NCI-H446 (cell line): ENCODE data around the gene KIAA1328.

Experiments
- DNase-seq, 2 experiments: peaks; one replicate each; lab custom pipeline; 2025; lab: John Stamatoyannopoulos, UW

The KIAA1328 gene

DNA sequence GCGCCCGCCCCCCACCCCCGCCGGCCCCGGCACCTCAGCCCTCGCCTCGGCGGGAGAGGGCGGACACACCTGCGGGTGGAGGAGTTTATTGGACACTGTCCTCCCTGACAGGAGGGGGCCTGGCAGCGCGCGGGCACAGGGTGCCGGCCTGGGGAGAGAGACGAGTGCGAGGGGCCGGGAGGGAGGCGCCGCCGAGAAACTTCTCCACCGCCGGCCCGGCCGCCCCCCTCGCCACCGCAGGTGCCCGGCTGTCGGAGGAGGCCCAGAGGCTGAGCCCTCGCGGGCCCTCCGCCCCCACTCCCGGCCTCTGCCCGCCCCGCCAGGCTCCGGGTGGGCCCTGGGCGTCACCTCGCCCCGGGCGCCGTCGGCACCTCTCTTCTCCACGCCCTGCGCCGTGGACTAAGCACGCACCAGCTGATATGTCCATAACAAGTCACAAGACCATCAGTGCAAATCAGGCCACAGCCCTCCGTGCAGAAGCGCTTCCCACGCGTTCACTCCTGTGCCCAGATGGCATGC is 425.4 kb downstream of the KIAA1328 start:
- DNase-seq: no peak

- DNase-seq: no peak
Measured at GRCh38 chr18:37254973-37255372, 426.0 kb downstream of the KIAA1328 start.

DNA sequence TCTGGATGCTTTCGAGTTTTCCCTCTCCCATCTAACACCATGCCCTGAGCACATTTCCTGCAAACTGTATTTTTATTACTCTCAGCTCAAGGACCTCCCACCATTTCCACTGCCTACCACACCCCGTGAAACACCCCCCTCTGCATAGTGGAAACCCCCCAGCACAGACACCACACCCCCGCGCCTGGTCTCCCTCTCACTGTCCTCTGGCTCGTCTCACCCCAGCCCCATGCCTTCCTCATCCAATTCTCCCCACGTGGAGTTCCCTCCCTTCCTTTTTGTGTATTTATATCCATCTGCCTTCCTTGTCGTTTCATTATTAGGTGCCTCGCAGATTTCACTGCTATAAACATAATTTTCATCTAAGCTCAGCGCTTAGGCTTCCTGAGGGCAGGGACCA is 429.2 kb downstream of the KIAA1328 start:
- DNase-seq: no peak

- DNase-seq: no peak
Measured at GRCh38 chr18:37258819-37259218, 429.9 kb downstream of the KIAA1328 start.

- DNase-seq: no peak
Measured at GRCh38 chr18:37259711-37260110, 430.8 kb downstream of the KIAA1328 start.

DNA sequence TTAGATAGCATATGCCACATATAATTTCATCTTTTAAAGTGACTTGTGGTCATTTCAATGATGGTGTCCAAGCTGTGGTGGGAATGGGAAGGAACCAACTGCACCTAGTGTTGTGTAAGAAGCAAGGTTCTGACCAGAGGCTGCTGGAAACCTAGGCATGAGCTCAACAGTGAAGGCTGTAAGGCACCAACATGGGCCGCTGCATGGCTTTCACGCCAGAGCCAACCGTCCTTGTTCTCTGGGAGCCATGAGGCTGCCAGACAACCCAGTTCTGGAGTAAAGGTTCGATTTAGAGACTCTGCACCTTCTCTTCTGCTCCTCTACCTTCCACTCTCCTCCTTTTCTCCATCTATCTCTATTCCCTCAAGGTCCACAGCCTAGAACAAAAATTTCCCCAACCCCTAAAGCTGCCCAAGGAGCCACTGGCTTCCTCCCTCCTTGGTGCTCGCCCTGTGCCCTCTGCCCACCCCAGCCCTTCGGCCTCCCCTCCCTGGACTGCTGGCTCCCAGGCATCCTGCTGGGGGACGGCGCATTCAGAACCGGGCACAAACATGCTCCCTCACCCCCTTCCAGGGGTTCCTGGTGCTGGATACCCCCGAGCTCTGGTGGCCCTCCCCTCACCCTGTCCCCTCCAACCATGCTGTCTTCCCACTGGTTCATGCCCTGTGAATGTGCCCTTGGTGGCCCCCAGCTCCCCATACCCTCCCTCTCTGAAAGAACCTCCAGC is 431.6 kb downstream of the KIAA1328 start:
- DNase-seq: no peak

- DNase-seq: peak in 1 of 2 experiments; percentile 63
Measured at GRCh38 chr18:37261246-37261840, 432.4 kb downstream of the KIAA1328 start.

- DNase-seq: no peak
Measured at GRCh38 chr18:37261988-37262387, 433.1 kb downstream of the KIAA1328 start.

- DNase-seq: no peak
Measured at GRCh38 chr18:37264956-37265355, 436.0 kb downstream of the KIAA1328 start.

DNA sequence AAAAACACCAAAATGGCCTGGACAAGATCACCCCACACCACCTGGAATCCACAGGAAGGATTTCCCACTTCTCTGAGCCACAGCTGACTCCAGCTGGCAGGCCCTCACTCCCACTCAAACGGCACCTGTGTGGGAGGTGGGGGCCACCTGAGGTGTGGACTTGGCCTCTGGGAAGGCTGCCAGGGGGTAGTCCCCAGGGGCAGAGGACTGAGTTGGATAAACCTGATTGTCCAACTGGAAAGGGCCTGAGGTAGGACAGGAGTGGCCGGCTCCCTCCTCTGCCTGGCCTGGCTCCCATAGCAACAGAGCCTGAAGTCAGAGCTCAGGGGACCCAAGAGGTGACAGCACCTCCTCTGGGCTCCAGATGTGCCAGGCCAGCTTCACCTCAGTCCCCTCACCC is 436.5 kb downstream of the KIAA1328 start:
- DNase-seq: no peak

- DNase-seq: no peak
Measured at GRCh38 chr18:37266290-37266689, 437.4 kb downstream of the KIAA1328 start.

DNA sequence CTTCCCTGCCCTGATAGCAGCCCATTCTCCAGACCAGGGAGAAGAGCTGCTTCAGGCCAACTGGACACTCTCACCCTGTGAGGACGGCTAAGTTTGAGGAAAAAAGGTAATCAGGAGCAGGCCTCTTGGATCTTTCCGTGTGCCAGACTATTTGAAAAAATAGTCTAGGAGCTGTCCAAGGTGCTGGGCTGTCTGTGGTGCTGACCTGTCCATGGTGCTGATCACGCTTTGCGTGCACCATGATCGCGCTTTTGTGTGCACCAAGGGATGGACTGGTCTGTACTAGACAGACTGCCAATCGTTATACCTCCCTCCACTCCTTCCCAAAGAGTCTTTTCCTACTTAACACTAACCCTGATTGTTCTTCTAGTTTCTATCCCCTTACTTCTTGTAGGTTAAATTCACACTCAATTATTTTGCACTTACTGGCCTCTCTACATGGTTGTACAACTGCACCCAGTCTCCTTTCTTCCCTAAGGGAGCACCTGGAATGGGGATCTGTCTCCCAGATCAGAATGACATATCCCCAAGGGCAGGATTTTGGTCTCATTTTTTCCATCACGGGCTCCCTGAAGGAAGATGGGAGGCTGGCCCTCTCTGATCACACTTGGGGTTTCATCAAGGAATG is 441.2 kb downstream of the KIAA1328 start:
- DNase-seq: no peak

DNA sequence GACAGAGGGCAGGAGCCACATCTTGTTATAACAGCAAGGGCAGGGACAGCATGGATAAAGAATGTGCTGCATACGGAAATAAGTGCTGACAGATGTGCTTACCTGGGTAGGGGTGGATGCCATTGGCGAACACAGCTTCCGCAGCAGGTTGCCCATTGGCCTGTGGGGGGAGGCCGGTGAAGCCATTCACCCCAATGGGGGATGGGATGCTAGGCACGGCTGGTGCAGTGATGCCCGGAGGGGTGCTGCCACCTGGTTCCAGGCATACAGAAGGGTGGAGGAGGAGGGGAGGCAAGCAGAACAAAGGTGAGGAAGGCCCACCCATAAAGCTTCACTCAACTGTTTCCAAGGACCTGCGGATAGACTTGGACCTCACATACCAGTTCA is 441.7 kb downstream of the KIAA1328 start:
- no peak for DNase-seq

GRCh38 chr18:37272226-37272625 is 443.3 kb downstream of the KIAA1328 start:
- peak; percentile 50 to 87 for DNase-seq

GRCh38 chr18:37272841-37273240 is 443.9 kb downstream of the KIAA1328 start:
- no peak for DNase-seq

DNA sequence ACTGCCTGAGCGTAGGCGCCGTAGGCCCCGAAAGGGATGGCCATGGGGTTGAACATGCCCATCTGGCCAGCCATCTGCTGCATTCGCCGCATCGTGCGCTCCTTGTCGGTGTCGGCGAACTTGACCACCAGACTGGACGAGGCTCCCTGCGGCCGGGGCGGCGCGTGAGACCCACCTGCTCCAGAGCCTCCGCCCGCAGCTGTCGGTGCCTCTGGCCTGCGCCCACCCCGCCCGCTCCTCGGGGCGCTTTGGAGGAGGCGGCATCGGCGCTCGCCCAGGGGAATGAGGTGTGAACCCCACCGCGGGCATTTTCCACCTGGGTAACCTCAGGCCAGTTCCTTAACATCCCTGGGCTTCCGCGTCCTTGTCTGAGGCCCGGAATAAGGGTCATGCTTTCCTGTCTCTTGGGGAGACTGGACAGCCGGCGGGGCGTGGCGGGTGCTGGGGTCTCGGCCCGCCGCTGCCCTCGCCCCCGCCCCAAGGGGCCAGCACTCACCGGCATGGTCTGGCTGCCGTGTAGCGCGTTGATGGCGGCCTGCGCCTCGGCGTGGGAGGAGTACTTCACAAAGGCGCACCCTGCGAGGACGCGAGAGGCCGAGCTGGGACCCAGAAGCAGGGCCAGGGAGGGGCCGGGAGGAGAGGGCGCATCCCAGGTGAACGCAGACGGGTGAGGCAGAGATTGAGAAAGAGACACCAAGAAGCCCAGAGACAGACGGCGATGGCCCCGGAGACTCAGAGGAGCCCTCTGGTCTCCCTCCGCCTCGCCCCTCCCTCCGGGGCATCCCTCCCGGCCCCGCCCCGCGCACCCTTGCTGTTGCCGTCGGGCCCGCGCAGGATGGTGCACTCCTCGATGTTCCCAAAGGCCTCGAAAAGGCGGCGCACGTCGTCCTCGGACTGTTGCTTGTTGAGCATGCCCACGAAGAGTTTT is 445.6 kb downstream of the KIAA1328 start:
- DNase-seq: no peak

DNA sequence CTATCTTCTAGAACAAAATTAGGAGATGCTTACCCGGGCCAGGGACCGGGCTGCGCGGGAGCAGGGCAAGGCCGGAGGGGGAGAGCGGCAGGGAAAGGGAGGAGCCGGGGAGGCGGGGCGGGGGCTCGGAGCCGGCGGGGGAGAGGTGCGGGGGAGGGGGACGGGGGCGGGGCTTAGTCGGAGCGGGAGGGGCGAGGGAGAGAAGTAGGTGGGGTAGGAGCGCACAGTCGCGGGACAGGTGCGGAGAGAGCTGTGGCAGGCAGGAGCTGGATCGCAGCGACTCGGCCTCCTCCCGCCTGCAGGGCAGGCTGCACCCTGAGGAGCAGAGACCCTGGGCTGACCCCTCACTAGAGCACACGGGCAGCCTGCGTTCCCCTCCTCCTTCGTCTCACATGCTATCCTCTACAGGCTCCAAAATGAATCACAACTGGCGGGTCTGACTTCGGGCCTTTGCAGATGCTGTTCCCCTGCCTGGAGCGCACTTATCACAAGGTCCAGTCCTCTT is 446.4 kb downstream of the KIAA1328 start:
- no peak for DNase-seq

GRCh38 chr18:37276111-37276890 is 447.4 kb downstream of the KIAA1328 start:
- no peak for DNase-seq

DNA sequence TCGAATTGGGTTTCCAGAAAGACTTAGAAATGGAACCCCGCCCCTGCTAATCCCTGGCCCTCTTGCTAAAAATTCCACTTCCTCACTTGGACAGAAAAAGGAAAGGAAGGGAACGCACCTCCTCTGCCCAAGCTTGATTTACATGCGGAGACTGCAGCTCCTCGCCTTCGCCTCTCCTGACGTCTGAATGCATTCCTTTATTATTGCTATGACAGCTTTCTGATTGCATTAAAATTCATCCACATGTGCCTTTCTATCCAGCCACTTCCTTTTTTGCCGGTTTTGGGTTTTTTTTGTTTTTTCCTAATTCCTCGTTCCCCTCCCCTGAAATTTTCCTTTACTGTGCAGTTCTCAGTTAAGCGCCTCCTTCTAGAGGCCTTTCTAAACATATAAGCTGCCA is 448.9 kb downstream of the KIAA1328 start:
- no peak for DNase-seq
